MM.1S (cell line): ENCODE results near the gene RBBP7.

Experiments used
- DNase-seq: peaks from one replicate; pipeline ENCODE4 v3.0.0-alpha.2; 2015
- H2AFZ ChIP-seq: fragments of 300-600 bp; sonication (generic); 2 replicates; pipeline ENCODE4 v1.6.0; 2016; ENCODE audit warnings: antibody characterized with exemption, low read length
- H3F3A ChIP-seq: fragments of 300-600 bp; sonication (generic); 2 replicates; pipeline ENCODE4 v1.6.1; 2016; ENCODE audit warnings: mild to moderate bottlenecking, antibody characterized with exemption, low read length, moderate library complexity, mixed read lengths; ENCODE audit not compliant: insufficient read depth
- H3K27ac ChIP-seq: fragments of 300-600 bp; sonication (generic); 2 replicates; pipeline ENCODE4 v1.5.1; 2016; ENCODE audit warnings: mild to moderate bottlenecking, low read length
- H3K27me3 ChIP-seq: fragments of 300-600 bp; sonication (generic); replicated peaks from 2 replicates; pipeline ENCODE4 v1.6.0; 2016; ENCODE audit warnings: low read length; ENCODE audit not compliant: insufficient read depth
- H3K36me3 ChIP-seq: fragments of 300-600 bp; sonication (generic); replicated peaks from 2 replicates; pipeline ENCODE4 v1.6.1; 2016; ENCODE audit warnings: mild to moderate bottlenecking, low read length, mixed read lengths; ENCODE audit not compliant: insufficient read depth
- H3K4me1 ChIP-seq: fragments of 300-600 bp; sonication (generic); 2 replicates; pipeline ENCODE4 v1.6.1; 2016; ENCODE audit warnings: low read length, mixed read lengths
- H3K4me2 ChIP-seq: fragments of 300-600 bp; sonication (generic); 2 replicates; pipeline ENCODE4 v1.6.0; 2016; ENCODE audit warnings: low read depth, low read length
- H3K4me3 ChIP-seq: fragments of 300-600 bp; sonication (generic); 2 replicates; pipeline ENCODE4 v1.5.1; 2016; ENCODE audit warnings: low read length, mixed read lengths
- H3K79me2 ChIP-seq: fragments of 300-600 bp; sonication (generic); 2 replicates; pipeline ENCODE4 v1.6.1; 2016; ENCODE audit warnings: mixed run types, low read length, mixed read lengths
- H3K9ac ChIP-seq: fragments of 300-600 bp; sonication (generic); 2 replicates; pipeline ENCODE4 v1.6.1; 2016; ENCODE audit warnings: low read length, mixed read lengths
- H3K9me2 ChIP-seq: fragments of 300-600 bp; sonication (generic); replicated peaks from 2 replicates; pipeline ENCODE4 v1.6.1; 2016; ENCODE audit warnings: mild to moderate bottlenecking, low read length, mixed read lengths; ENCODE audit not compliant: insufficient read depth
- H3K9me3 ChIP-seq: fragments of 300-600 bp; sonication (generic); replicated peaks from 2 replicates; pipeline ENCODE4 v1.6.1; 2016; ENCODE audit warnings: mild to moderate bottlenecking, low read length, mixed read lengths; ENCODE audit not compliant: insufficient read depth
- H4K20me1 ChIP-seq: fragments of 300-600 bp; sonication (generic); 2 replicates; pipeline ENCODE4 v1.6.1; 2016; ENCODE audit warnings: mild to moderate bottlenecking, low read length, moderate library complexity, mixed read lengths; ENCODE audit not compliant: insufficient read depth
- CTCF ChIP-seq: fragments of 300-600 bp; sonication (generic); IDR thresholded peaks from 2 replicates; pipeline ENCODE4 v1.5.1; 2016; ENCODE audit warnings: antibody characterized with exemption, low read length, mixed read lengths
- EZH2 ChIP-seq: fragments of 300-600 bp; sonication (generic); optimal IDR thresholded peaks from 2 replicates; pipeline ENCODE3; 2017; ENCODE audit warnings: low read depth, mild to moderate bottlenecking, antibody characterized with exemption, low read length, mixed read lengths
- EZH2phosphoT487 ChIP-seq: fragments of 300-600 bp; sonication (generic); IDR thresholded peaks from 2 replicates; pipeline ENCODE4 v1.6.1; 2018; ENCODE audit warnings: antibody characterized with exemption, low read length

RBBP7 gene

GRCh38 chrX:16845686-16846085 is 24.5 kb downstream of the RBBP7 start:
- DNase-seq, result no peak
- no peak overlapping the region for H2AFZ ChIP-seq
- no peaks in the 10 kb centered on the region for H3K9me2 ChIP-seq
- peaks cover 12% of the 10 kb centered on the region for H3K36me3 ChIP-seq
- no peak overlapping the region for H3K9ac ChIP-seq
- H3K9me3 ChIP-seq, result no peaks in the 10 kb centered on the region
- no peak for TF ChIP-seq EZH2phosphoT487
- TF ChIP-seq EZH2, result no peak
- no peak for TF ChIP-seq CTCF
- H3F3A ChIP-seq, result no peaks in the 10 kb centered on the region
- no peak overlapping the region for H3K27ac ChIP-seq
- H3K4me2 ChIP-seq, result no peak overlapping the region
- H3K27me3 ChIP-seq, result no peaks in the 10 kb centered on the region
- no peaks in the 10 kb centered on the region for H3K4me1 ChIP-seq
- no peaks in the 10 kb centered on the region for H3K79me2 ChIP-seq
- H4K20me1 ChIP-seq, result no peaks in the 10 kb centered on the region
- no peak overlapping the region for H3K4me3 ChIP-seq

- Histone ChIP-seq H3K79me2 (no peaks in the 10 kb centered on the region), H3K27ac (no peak overlapping the region), H3K9me2 (no peaks in the 10 kb centered on the region), H4K20me1 (no peaks in the 10 kb centered on the region), H3K36me3 (peaks cover 10% of the 10 kb centered on the region), H3F3A (no peaks in the 10 kb centered on the region), H3K27me3 (no peaks in the 10 kb centered on the region), H3K4me3 (no peak overlapping the region), H2AFZ (no peak overlapping the region), H3K4me2 (no peak overlapping the region), H3K9ac (no peak overlapping the region), H3K4me1 (no peaks in the 10 kb centered on the region), H3K9me3 (no peaks in the 10 kb centered on the region)
- no peak for TF ChIP-seq CTCF
- no peak for TF ChIP-seq EZH2phosphoT487
- TF ChIP-seq EZH2, result no peak
- no peak for DNase-seq
These were observed 26.8 kb downstream of the RBBP7 start for GRCh38 chrX:16843208-16843909.

- peaks cover 4% of the 10 kb centered on the region for H3K36me3 ChIP-seq
These were observed 27.5 kb downstream of the RBBP7 start for GRCh38 chrX:16842684-16843083.

More at GRCh38 chrX:16842684-16843083, 27.5 kb downstream of the RBBP7 start:
- no peak for DNase-seq
- no peaks in the 10 kb centered on the region for H3K9me3 ChIP-seq
- no peaks in the 10 kb centered on the region for H4K20me1 ChIP-seq
- H3K79me2 ChIP-seq, result no peaks in the 10 kb centered on the region
- no peak overlapping the region for H2AFZ ChIP-seq
- no peak for TF ChIP-seq EZH2phosphoT487
- no peak for TF ChIP-seq EZH2
- TF ChIP-seq CTCF, result no peak
- no peak overlapping the region for H3K9ac ChIP-seq
- H3K27ac ChIP-seq, result no peak overlapping the region
- no peaks in the 10 kb centered on the region for H3K27me3 ChIP-seq
- H3K9me2 ChIP-seq, result no peaks in the 10 kb centered on the region
- H3K4me1 ChIP-seq, result no peaks in the 10 kb centered on the region
- no peaks in the 10 kb centered on the region; the same call in 1 of the 2 replicates for H3F3A ChIP-seq
- H3K4me3 ChIP-seq, result no peak overlapping the region
- no peak overlapping the region for H3K4me2 ChIP-seq
